ENCODE results near the gene RCAN2.

Gene RCAN2

DNA sequence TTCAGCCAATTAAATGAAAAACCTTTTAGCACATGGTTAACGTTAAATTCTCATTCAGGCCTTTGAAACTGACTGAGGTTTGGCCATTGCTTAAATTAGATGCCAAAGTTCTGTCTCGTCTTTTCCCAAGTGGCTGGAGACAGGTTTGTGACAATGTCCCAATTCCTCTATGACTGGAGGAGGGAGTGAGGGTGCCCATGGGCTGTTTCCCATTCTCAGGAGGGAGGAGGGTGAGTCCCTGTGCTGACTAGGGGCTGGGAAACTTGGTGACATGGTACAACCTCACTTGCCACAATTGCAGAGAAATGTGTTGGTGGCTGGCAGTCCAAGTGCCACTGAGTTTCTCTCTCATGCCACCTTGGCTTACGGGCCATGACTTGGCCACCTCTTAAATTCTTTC, 256.5 kb downstream of the RCAN2 start:
- Histone ChIP-seq H3K4me1 (ENCODE audit: control insufficient read depth in 1 of 2, insufficient read depth in 2 of 2, low read length in 2 of 2) (no peaks in the 10 kb centered on the region), H3K9me3 (ENCODE audit: control insufficient read depth in 1 of 2, low read length in 2 of 2) (no peaks in the 10 kb centered on the region), H3K27me3 (ENCODE audit: control insufficient read depth in 1 of 2, insufficient read depth in 2 of 2, low read length in 2 of 2) (no peaks in the 10 kb centered on the region), H3K27ac (ENCODE audit: low read depth, low read length) (no peak overlapping the region), H3K36me3 (ENCODE audit: control insufficient read depth in 1 of 2, insufficient read depth in 2 of 2, low read length in 2 of 2) (no peaks in the 10 kb centered on the region), H3K9ac (ENCODE audit: low read depth in 1 of 2, low read length in 2 of 2) (no peak overlapping the region), H3K4me3 (ENCODE audit: low read depth in 1 of 2, low read length in 2 of 2) (no peak overlapping the region)

- Histone ChIP-seq H3K27ac (ENCODE audit: low read depth, low read length) (no peak overlapping the region), H3K36me3 (ENCODE audit: control insufficient read depth in 1 of 2, insufficient read depth in 2 of 2, low read length in 2 of 2) (no peaks in the 10 kb centered on the region), H3K9me3 (ENCODE audit: control insufficient read depth in 1 of 2, low read length in 2 of 2) (no peaks in the 10 kb centered on the region), H3K4me3 (ENCODE audit: low read depth in 1 of 2, low read length in 2 of 2) (no peak overlapping the region), H3K9ac (ENCODE audit: low read depth in 1 of 2, low read length in 2 of 2) (no peak overlapping the region), H3K27me3 (ENCODE audit: control insufficient read depth in 1 of 2, insufficient read depth in 2 of 2, low read length in 2 of 2) (no peaks in the 10 kb centered on the region), H3K4me1 (ENCODE audit: control insufficient read depth in 1 of 2, insufficient read depth in 2 of 2, low read length in 2 of 2) (no peaks in the 10 kb centered on the region)
Observed at GRCh38 chr6:46234156-46234556, 257.1 kb downstream of the RCAN2 start.

GRCh38 chr6:46233129-46233528, 258.1 kb downstream of the RCAN2 start:
- Histone ChIP-seq H3K4me3 (ENCODE audit: low read depth in 1 of 2, low read length in 2 of 2) (no peak overlapping the region), H3K27me3 (ENCODE audit: control insufficient read depth in 1 of 2, insufficient read depth in 2 of 2, low read length in 2 of 2) (no peaks in the 10 kb centered on the region), H3K27ac (ENCODE audit: low read depth, low read length) (no peak overlapping the region), H3K9me3 (ENCODE audit: control insufficient read depth in 1 of 2, low read length in 2 of 2) (no peaks in the 10 kb centered on the region), H3K36me3 (ENCODE audit: control insufficient read depth in 1 of 2, insufficient read depth in 2 of 2, low read length in 2 of 2) (no peaks in the 10 kb centered on the region), H3K9ac (ENCODE audit: low read depth in 1 of 2, low read length in 2 of 2) (no peak overlapping the region), H3K4me1 (ENCODE audit: control insufficient read depth in 1 of 2, insufficient read depth in 2 of 2, low read length in 2 of 2) (no peaks in the 10 kb centered on the region)

DNA sequence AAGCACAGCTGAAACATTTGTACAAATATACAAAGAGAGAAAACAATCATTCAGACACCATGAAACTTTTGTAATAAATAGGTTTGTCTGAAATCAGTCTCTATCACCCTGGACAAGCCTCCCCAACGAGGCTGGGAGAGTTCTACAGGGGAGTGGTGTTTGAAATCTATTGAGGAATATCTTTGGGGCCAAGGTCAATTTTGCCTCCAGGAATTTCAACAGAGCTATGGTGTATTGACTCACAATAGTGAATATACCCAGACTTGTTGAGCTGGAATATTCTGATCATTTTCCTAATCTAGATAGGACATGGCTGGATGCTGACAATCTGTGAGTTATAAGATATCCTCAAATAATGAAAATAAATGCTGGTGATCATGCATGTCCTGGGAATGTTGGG, 269.0 kb downstream of the RCAN2 start:
- H3K36me3 ChIP-seq (ENCODE audit: control insufficient read depth in 1 of 2, insufficient read depth in 2 of 2, low read length in 2 of 2) = no peaks in the 10 kb centered on the region
- H3K4me3 ChIP-seq (ENCODE audit: low read depth in 1 of 2, low read length in 2 of 2) = no peak overlapping the region
- H3K27me3 ChIP-seq (ENCODE audit: control insufficient read depth in 1 of 2, insufficient read depth in 2 of 2, low read length in 2 of 2) = no peaks in the 10 kb centered on the region
- H3K27ac ChIP-seq (ENCODE audit: low read depth, low read length) = no peak overlapping the region
- H3K4me1 ChIP-seq (ENCODE audit: control insufficient read depth in 1 of 2, insufficient read depth in 2 of 2, low read length in 2 of 2) = no peaks in the 10 kb centered on the region
- no peaks in the 10 kb centered on the region for H3K9me3 ChIP-seq (ENCODE audit: control insufficient read depth in 1 of 2, low read length in 2 of 2)
- no peak overlapping the region for H3K9ac ChIP-seq (ENCODE audit: low read depth in 1 of 2, low read length in 2 of 2)

GRCh38 chr6:46221222-46221793, 269.9 kb downstream of the RCAN2 start:
- Histone ChIP-seq H3K27me3 (ENCODE audit: control insufficient read depth in 1 of 2, insufficient read depth in 2 of 2, low read length in 2 of 2) (no peaks in the 10 kb centered on the region), H3K4me3 (ENCODE audit: low read depth in 1 of 2, low read length in 2 of 2) (no peak overlapping the region), H3K9ac (ENCODE audit: low read depth in 1 of 2, low read length in 2 of 2) (no peak overlapping the region), H3K36me3 (ENCODE audit: control insufficient read depth in 1 of 2, insufficient read depth in 2 of 2, low read length in 2 of 2) (no peaks in the 10 kb centered on the region), H3K4me1 (ENCODE audit: control insufficient read depth in 1 of 2, insufficient read depth in 2 of 2, low read length in 2 of 2) (no peaks in the 10 kb centered on the region), H3K27ac (ENCODE audit: low read depth, low read length) (no peak overlapping the region), H3K9me3 (ENCODE audit: control insufficient read depth in 1 of 2, low read length in 2 of 2) (no peaks in the 10 kb centered on the region)

DNA sequence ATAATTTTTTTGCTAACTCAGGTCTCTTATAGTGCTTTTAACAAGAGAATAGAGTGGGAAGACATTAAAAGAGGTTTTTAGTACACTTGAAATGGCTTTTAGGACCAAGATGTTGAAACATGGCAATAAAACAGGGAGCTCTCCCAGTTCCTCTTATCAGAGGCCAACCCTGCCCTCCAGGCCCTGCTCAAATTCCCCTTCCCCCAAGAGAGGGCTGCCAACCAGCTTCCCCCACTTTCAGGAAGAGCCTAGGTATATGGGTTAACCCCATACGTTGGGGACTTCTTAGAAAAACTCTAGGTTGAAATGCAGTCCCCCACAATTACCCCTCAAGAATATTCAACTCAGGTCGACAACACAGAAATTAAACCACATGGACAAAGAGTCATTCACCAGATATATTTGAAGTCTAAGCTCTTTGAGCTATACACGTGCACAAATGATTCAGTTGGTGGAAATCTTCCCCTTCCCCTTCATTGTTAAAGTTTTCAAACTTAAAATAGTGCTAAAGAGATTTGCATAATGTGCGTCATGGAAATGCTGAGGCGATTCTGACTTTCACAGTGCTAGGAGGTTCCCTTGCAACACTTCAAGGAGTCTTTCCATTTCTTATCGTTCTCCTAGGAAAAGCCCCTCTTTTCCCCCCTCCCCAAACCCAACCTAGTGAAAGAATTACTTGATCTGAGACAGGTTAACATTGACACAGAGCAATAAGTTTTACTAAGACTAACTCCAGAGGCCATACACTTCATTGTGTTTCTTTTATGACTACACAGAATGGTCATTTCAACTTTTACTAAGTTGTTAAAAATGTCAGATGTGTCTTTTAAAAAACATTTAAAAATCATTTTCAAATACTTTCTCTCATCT, 270.7 kb downstream of the RCAN2 start:
- Histone ChIP-seq H3K4me3 (ENCODE audit: low read depth in 1 of 2, low read length in 2 of 2) (no peak overlapping the region), H3K9me3 (ENCODE audit: control insufficient read depth in 1 of 2, low read length in 2 of 2) (no peaks in the 10 kb centered on the region), H3K27me3 (ENCODE audit: control insufficient read depth in 1 of 2, insufficient read depth in 2 of 2, low read length in 2 of 2) (no peaks in the 10 kb centered on the region), H3K9ac (ENCODE audit: low read depth in 1 of 2, low read length in 2 of 2) (no peak overlapping the region), H3K4me1 (ENCODE audit: control insufficient read depth in 1 of 2, insufficient read depth in 2 of 2, low read length in 2 of 2) (no peaks in the 10 kb centered on the region), H3K36me3 (ENCODE audit: control insufficient read depth in 1 of 2, insufficient read depth in 2 of 2, low read length in 2 of 2) (no peaks in the 10 kb centered on the region), H3K27ac (ENCODE audit: low read depth, low read length) (no peak overlapping the region)

DNA sequence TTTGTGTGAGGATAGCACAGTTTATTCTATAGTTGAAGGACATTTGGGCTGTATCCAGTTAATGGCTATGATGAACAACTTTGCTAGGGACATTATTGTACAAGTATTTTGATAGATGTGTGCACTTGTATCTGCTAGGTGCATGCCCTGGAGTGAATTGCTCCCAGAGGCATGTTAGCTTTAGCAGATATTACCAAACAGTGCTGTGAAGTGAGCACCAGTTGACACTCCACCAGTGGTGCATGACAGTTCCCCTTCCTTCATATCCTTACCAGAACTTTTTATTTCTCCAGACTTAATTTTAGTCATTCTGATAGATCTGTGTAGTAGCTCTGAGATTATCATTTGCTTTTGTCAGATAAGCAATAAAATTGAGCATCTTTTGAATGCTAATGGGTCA, 271.6 kb downstream of the RCAN2 start:
- Histone ChIP-seq H3K27me3 (ENCODE audit: control insufficient read depth in 1 of 2, insufficient read depth in 2 of 2, low read length in 2 of 2) (no peaks in the 10 kb centered on the region), H3K9me3 (ENCODE audit: control insufficient read depth in 1 of 2, low read length in 2 of 2) (no peaks in the 10 kb centered on the region), H3K27ac (ENCODE audit: low read depth, low read length) (no peak overlapping the region), H3K9ac (ENCODE audit: low read depth in 1 of 2, low read length in 2 of 2) (no peak overlapping the region), H3K36me3 (ENCODE audit: control insufficient read depth in 1 of 2, insufficient read depth in 2 of 2, low read length in 2 of 2) (no peaks in the 10 kb centered on the region), H3K4me3 (ENCODE audit: low read depth in 1 of 2, low read length in 2 of 2) (no peak overlapping the region), H3K4me1 (ENCODE audit: control insufficient read depth in 1 of 2, insufficient read depth in 2 of 2, low read length in 2 of 2) (no peaks in the 10 kb centered on the region)

DNA sequence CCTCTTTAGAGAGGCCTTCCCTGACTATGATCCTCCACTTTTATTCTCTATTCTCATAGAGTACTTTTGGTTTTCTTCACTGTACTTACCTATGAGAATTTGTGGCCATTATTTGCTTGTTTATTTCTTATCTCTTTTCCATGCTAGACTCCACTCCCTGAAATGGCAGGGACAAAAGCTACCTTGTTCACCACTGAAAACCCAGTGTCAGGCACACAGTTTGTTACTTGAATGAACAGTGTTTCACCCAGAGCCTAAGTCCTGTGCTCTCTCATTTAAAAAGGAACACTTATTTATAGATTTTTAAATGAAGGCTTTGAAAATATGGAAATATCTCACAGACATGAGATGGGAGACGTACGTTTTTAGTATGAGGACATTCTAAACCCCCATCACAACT, 272.8 kb downstream of the RCAN2 start:
- no peak overlapping the region for H3K27ac ChIP-seq (ENCODE audit: low read depth, low read length)
- no peak overlapping the region for H3K9ac ChIP-seq (ENCODE audit: low read depth in 1 of 2, low read length in 2 of 2)
- H3K4me1 ChIP-seq (ENCODE audit: control insufficient read depth in 1 of 2, insufficient read depth in 2 of 2, low read length in 2 of 2) = no peaks in the 10 kb centered on the region
- no peaks in the 10 kb centered on the region for H3K27me3 ChIP-seq (ENCODE audit: control insufficient read depth in 1 of 2, insufficient read depth in 2 of 2, low read length in 2 of 2)
- H3K36me3 ChIP-seq (ENCODE audit: control insufficient read depth in 1 of 2, insufficient read depth in 2 of 2, low read length in 2 of 2) = no peaks in the 10 kb centered on the region
- no peaks in the 10 kb centered on the region for H3K9me3 ChIP-seq (ENCODE audit: control insufficient read depth in 1 of 2, low read length in 2 of 2)
- no peak overlapping the region for H3K4me3 ChIP-seq (ENCODE audit: low read depth in 1 of 2, low read length in 2 of 2)

DNA sequence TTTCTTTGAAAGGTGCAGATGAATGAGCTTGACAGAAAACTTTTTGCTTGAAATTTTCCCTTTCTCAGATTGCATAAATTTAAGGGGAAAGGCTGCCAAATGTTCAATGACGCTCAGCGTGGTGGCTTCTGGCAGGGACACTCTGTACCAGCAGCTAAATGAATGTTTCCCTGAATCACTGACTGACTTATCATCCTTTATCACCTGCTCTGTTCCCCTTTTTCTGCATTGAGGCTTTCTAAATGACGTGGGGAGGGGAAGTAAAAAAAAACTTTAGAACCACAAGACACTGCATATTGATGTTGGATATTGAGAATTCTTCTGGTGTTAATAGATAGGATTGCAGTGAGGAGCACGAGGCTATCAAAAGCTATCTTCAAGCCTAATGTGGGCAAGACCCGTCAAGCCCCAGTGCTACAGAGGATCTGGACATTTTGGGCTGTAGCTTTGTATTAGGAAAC, 273.5 kb downstream of the RCAN2 start:
- H3K27ac ChIP-seq (ENCODE audit: low read depth, low read length) = no peak overlapping the region

DNA sequence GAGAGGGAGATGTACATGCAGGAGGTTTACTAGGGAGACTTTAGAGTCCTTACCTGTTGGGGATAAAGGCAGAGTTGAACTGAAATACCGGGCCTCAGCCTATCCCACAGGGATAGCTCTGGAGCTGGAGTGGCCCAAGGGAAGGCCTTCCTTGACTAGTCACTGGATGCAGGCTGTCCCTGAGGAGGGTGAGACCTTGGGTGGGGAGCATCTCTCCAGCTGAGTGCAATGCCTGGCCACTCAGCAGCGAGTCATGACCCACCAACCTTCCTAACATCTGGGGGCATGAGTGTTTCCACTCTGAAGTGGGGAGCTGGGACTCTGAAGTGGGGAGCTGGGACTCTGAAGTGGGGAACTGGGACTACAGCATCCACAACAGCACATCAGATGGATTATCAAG, 274.4 kb downstream of the RCAN2 start:
- H3K27me3 ChIP-seq (ENCODE audit: control insufficient read depth in 1 of 2, insufficient read depth in 2 of 2, low read length in 2 of 2) = no peaks in the 10 kb centered on the region
- no peaks in the 10 kb centered on the region for H3K36me3 ChIP-seq (ENCODE audit: control insufficient read depth in 1 of 2, insufficient read depth in 2 of 2, low read length in 2 of 2)
- H3K27ac ChIP-seq (ENCODE audit: low read depth, low read length) = no peak overlapping the region
- H3K4me3 ChIP-seq (ENCODE audit: low read depth in 1 of 2, low read length in 2 of 2) = no peak overlapping the region
- H3K4me1 ChIP-seq (ENCODE audit: control insufficient read depth in 1 of 2, insufficient read depth in 2 of 2, low read length in 2 of 2) = no peaks in the 10 kb centered on the region
- no peaks in the 10 kb centered on the region for H3K9me3 ChIP-seq (ENCODE audit: control insufficient read depth in 1 of 2, low read length in 2 of 2)
- H3K9ac ChIP-seq (ENCODE audit: low read depth in 1 of 2, low read length in 2 of 2) = no peak overlapping the region

More for the DNA sequence above, 273.5 kb downstream of the RCAN2 start:
- no peak overlapping the region for H3K4me3 ChIP-seq (ENCODE audit: low read depth in 1 of 2, low read length in 2 of 2)
- no peaks in the 10 kb centered on the region for H3K4me1 ChIP-seq (ENCODE audit: control insufficient read depth in 1 of 2, insufficient read depth in 2 of 2, low read length in 2 of 2)
- no peaks in the 10 kb centered on the region for H3K36me3 ChIP-seq (ENCODE audit: control insufficient read depth in 1 of 2, insufficient read depth in 2 of 2, low read length in 2 of 2)
- H3K27me3 ChIP-seq (ENCODE audit: control insufficient read depth in 1 of 2, insufficient read depth in 2 of 2, low read length in 2 of 2) = no peaks in the 10 kb centered on the region
- H3K9ac ChIP-seq (ENCODE audit: low read depth in 1 of 2, low read length in 2 of 2) = no peak overlapping the region
- H3K9me3 ChIP-seq (ENCODE audit: control insufficient read depth in 1 of 2, low read length in 2 of 2) = no peaks in the 10 kb centered on the region

All from duodenal mucosa (tissue), 2 donors.